K562 (cell line): ENCODE results near the gene HP1BP3. TPM values are rescaled to one million over a fixed set of nuclear protein-coding genes. Genes with fewer than 3 reads are reported as not detected.

Experiments
- BRF1 ChIP-seq: IDR thresholded peaks from 3 replicates; pipeline ENCODE4 v1.6.1; 2011; ENCODE audit warnings: borderline replicate concordance, mild to moderate bottlenecking; ENCODE audit not compliant: insufficient read length; ENCODE audit errors: extremely low read depth
- CBFA2T3 ChIP-seq: fragments of 450-650 bp; IDR thresholded peaks from 2 replicates; pipeline ENCODE4 v1.6.1; 2017
- CBX5 ChIP-seq: IDR thresholded peaks from 2 replicates; pipeline ENCODE4 v1.6.1; 2014; ENCODE audit warnings: low read depth, borderline replicate concordance
- CREB3L1 ChIP-seq: fragments of 450-650 bp; IDR thresholded peaks from 2 replicates; pipeline ENCODE4 v1.6.1; 2014; ENCODE audit warnings: low read depth, mild to moderate bottlenecking, moderate library complexity, borderline replicate concordance
- FOSL1 ChIP-seq: fragments of 200-800 bp; sonication (Bioruptor generic); conservative IDR thresholded peaks from 2 replicates; pipeline ENCODE4 v1.6.1; 2016; ENCODE audit warnings: missing genetic modification characterization, missing compliant biosample characterization
- FOXA1 ChIP-seq: fragments of 450-650 bp; IDR thresholded peaks from 2 replicates; pipeline ENCODE4 v1.6.1; 2016; ENCODE audit warnings: mild to moderate bottlenecking, borderline replicate concordance
- GATAD2A ChIP-seq: fragments of 450-650 bp; IDR thresholded peaks from 2 replicates; pipeline ENCODE4 v1.6.1; 2017
- GTF3C2 ChIP-seq: IDR thresholded peaks from 3 replicates; pipeline ENCODE4 v1.6.1; 2011; ENCODE audit warnings: borderline replicate concordance, mild to moderate bottlenecking, moderate library complexity; ENCODE audit not compliant: insufficient read length; ENCODE audit errors: extremely low read depth
- HDAC2 ChIP-seq: fragments of 450-650 bp; IDR thresholded peaks from 2 replicates; pipeline ENCODE4 v1.6.1; 2016; ENCODE audit warnings: mild to moderate bottlenecking
- HDAC3 ChIP-seq: fragments of 450-650 bp; IDR thresholded peaks from 2 replicates; pipeline ENCODE4 v1.6.1; 2018; ENCODE audit warnings: borderline replicate concordance, mild to moderate bottlenecking, moderate library complexity; ENCODE audit not compliant: partially characterized antibody
- HNRNPH1 ChIP-seq: fragments of 200-400 bp; formaldehyde crosslinking; optimal IDR thresholded peaks from 2 replicates; pipeline ENCODE3; 2017; ENCODE audit warnings: low read depth, mild to moderate bottlenecking, low read length, moderate library complexity
- MBD1 ChIP-seq: fragments of 250-450 bp; sonication (Bioruptor Pico); IDR thresholded peaks from 2 replicates; pipeline ENCODE4 v1.8.0; 2022; ENCODE audit warnings: inconsistent platforms
- NR1H2 ChIP-seq: sonication (generic); formaldehyde crosslinking; IDR thresholded peaks from 2 replicates; pipeline ENCODE4 v1.4.0; 2020; ENCODE audit warnings: mild to moderate bottlenecking, missing genetic modification reagents
- NR3C1 ChIP-seq: sonication (generic); formaldehyde crosslinking; IDR thresholded peaks from 2 replicates; pipeline ENCODE4 v1.8.1; 2022; ENCODE audit warnings: missing genetic modification reagents
- RBM22 ChIP-seq: fragments of 200-400 bp; formaldehyde crosslinking; IDR thresholded peaks from 2 replicates; pipeline ENCODE4 v1.6.1; 2018; ENCODE audit warnings: low read length, low read depth; ENCODE audit not compliant: poor library complexity, severe bottlenecking
- SAFB2 ChIP-seq: fragments of 200-400 bp; formaldehyde crosslinking; IDR thresholded peaks from 2 replicates; pipeline ENCODE4 v1.6.1; 2018; ENCODE audit warnings: borderline replicate concordance, low read length, low read depth, moderate library complexity; ENCODE audit not compliant: severe bottlenecking
- SMARCA4 ChIP-seq: fragments of 450-650 bp; IDR thresholded peaks from 2 replicates; pipeline ENCODE4 v1.6.1; 2016
- SMARCA5 ChIP-seq: fragments of 450-650 bp; IDR thresholded peaks from 2 replicates; pipeline ENCODE4 v1.6.1; 2016
- SRSF9 ChIP-seq: fragments of 200-400 bp; formaldehyde crosslinking; IDR thresholded peaks from 2 replicates; pipeline ENCODE4 v1.6.1; 2017; ENCODE audit warnings: low read depth, low read length, borderline replicate concordance
- THAP7 ChIP-seq: fragments of 250-450 bp; sonication (Bioruptor Pico); IDR thresholded peaks from 2 replicates; pipeline ENCODE4 v1.5.0; 2021
- ZFX ChIP-seq: sonication (generic); formaldehyde crosslinking; IDR thresholded peaks from 2 replicates; pipeline ENCODE4 v1.8.0; 2022; ENCODE audit warnings: mild to moderate bottlenecking, missing genetic modification reagents, moderate library complexity
- polyA plus RNA-seq, 8 experiments: library from polyadenylated mRNA; depleted of rRNA in 4 of 8; stranded (reverse) in 5 of 8; unstranded in 3 of 8; fragments of >200 nt; fragmentation: Nextera tagmentation in 2 of 8; fragmentation: Illumina TruSeq in 1 of 8; extraction: Ambion mirVana in 2 of 8; extraction: Trizol in 1 of 8; gene quantifications; 2 replicates each; pipeline versions ENCODE4 v1.2.1 to v1.2.3, GENCODE V29; 2011 to 2014; ENCODE audit warnings: inconsistent platforms in 1 of 8, missing spikeins in 1 of 8
- total RNA-seq, 7 experiments: library from RNA; depleted of rRNA in 6 of 7; stranded (reverse); fragments of >200 nt in 6 of 7; fragmentation: Illumina TruSeq in 2 of 7; extraction: Trizol in 2 of 7; gene quantifications; 2 replicates each; pipeline versions ENCODE4 v1.2.1 to v1.2.3, GENCODE V29; 2011 to 2021; ENCODE audit warnings: low replicate concordance in 1 of 7

The HP1BP3 gene
- total and polyA plus RNA-seq, 9 of the 15 experiments (the other 6 are each of a cell fraction or from before 2014, with no cell fraction given), result 57.3 to 513 (median 240) TPM

- TF ChIP-seq GTF3C2 (no peak), RBM22 (no peak), NR3C1 (no peak), HDAC2 (no peak; the same call in 1 of the 2 replicates), THAP7 (no peak), FOSL1 (no peak), MBD1 (CRISPR knock-in tag) (peak; percentile 44; the same call in 1 of the 2 replicates), SMARCA4 (peak; percentile 18; the same call in 1 of the 2 replicates), GATAD2A (no peak), SAFB2 (no peak), CREB3L1 (no peak), SRSF9 (no peak), CBFA2T3 (0 out of 2 replicates have a peak, but pooled peaks have one; percentile 26), FOXA1 (no peak), CBX5 (no peak), BRF1 (no peak), HDAC3 (no peak), NR1H2 (no peak), ZFX (CRISPR knock-in tag) (no peak), SMARCA5 (peak; percentile 38; the same call in 1 of the 2 replicates), HNRNPH1 (no peak)
Measured at GRCh38 chr1:20787840-20788795, 1.0 kb upstream of the HP1BP3 start (continued).
